ENCODE measurements around the gene SFTPB. TPM values are rescaled to one million over a fixed set of nuclear protein-coding genes. Genes with fewer than 3 reads are reported as not detected.

The SFTPB gene
- total and polyA plus RNA-seq, 11 donors: 0.23 to 0.83 TPM; not detected in 9

DNA sequence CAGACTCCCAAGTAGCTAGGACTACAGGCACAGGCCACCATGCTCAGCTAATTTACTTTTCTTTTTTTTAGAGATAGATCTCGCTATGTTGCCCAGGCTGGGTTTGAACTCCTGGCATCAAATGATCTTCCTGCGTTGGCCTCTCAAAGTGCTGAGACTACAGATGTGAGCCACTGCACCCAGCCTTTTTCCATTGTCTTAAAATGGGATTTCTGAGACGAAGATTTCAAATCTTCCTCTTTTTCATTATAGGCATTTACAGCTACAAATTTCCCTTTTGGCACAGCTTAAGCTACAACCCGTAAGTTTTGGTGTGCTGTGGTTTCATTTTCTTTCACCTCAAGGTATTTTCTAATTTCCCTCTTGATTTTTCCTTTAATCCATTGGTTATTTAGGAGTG, 34.8 kb upstream of the SFTPB start:
- Histone ChIP-seq H3K27ac (peak overlapping the region in 2 of 12 donors; percentile 15 to 94), H3K9me3 (no peaks in the 10 kb centered on the region), H3K4me1 (peaks cover 0 to 67% (median 14%) of the 10 kb centered on the region in 12 donors), H3K36me3 (no peaks in the 10 kb centered on the region), H3K4me3 (no peak overlapping the region), H3K27me3 (no peaks in the 10 kb centered on the region)
- no peak for ATAC-seq
- intact Hi-C loops (cut with DNase I): loop anchor here in 1 of 10 donors (10.0 kb wide), 1 partner anchor 58 kb away; no protein-coding TSS in a partner anchor
- TF ChIP-seq, protein P1, sequence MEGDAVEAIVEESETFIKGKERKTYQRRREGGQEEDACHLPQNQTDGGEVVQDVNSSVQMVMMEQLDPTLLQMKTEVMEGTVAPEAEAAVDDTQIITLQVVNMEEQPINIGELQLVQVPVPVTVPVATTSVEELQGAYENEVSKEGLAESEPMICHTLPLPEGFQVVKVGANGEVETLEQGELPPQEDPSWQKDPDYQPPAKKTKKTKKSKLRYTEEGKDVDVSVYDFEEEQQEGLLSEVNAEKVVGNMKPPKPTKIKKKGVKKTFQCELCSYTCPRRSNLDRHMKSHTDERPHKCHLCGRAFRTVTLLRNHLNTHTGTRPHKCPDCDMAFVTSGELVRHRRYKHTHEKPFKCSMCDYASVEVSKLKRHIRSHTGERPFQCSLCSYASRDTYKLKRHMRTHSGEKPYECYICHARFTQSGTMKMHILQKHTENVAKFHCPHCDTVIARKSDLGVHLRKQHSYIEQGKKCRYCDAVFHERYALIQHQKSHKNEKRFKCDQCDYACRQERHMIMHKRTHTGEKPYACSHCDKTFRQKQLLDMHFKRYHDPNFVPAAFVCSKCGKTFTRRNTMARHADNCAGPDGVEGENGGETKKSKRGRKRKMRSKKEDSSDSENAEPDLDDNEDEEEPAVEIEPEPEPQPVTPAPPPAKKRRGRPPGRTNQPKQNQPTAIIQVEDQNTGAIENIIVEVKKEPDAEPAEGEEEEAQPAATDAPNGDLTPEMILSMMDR (IDR thresholded peaks at IDR 0.05): no peak
- TF ChIP-seq POLR2A (IDR thresholded peaks at IDR 0.05): no peak
- DNase-seq: no peak
- WGBS, 4 donors: 83 to 91% (median 87%) methylated on average over 4 of the region's 4 CpGs

DNA sequence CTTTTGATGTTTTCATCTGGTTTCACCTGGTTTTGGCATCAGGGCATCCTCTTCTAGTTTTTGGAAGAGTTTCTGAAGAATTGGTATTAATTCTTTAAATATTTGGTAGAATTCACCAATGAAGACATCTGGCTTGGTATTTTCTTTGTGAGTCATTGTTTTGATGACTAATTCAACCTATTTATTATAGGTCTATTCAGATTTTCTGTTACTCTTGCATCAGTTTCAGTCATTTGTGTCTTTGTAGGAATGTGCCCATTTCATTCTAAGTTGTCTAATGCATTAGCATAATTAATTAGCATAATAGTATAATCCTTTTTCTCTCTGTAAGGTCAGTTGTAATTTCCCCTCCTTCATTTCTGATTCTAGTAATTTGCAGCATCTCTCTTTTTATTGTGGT, 34.2 kb upstream of the SFTPB start:
- ATAC-seq: no peak
- H3K4me1 ChIP-seq: peaks cover 0 to 61% (median 9%) of the 10 kb centered on the region in 12 donors
- TF ChIP-seq, protein P1 (IDR thresholded peaks at IDR 0.05): no peak
- TF ChIP-seq POLR2A (IDR thresholded peaks at IDR 0.05): no peak
- intact Hi-C loops (cut with DNase I): loop anchor here in 1 of 10 donors (10.0 kb wide), 1 partner anchor 57 kb away; no protein-coding TSS in a partner anchor
- H3K36me3 ChIP-seq: no peaks in the 10 kb centered on the region
- peak overlapping the region in 1 of 12 donors; percentile 94 for H3K27ac ChIP-seq
- DNase-seq: no peak
- H3K27me3 ChIP-seq: no peaks in the 10 kb centered on the region
- H3K9me3 ChIP-seq: no peaks in the 10 kb centered on the region
- H3K4me3 ChIP-seq: no peak overlapping the region

DNA sequence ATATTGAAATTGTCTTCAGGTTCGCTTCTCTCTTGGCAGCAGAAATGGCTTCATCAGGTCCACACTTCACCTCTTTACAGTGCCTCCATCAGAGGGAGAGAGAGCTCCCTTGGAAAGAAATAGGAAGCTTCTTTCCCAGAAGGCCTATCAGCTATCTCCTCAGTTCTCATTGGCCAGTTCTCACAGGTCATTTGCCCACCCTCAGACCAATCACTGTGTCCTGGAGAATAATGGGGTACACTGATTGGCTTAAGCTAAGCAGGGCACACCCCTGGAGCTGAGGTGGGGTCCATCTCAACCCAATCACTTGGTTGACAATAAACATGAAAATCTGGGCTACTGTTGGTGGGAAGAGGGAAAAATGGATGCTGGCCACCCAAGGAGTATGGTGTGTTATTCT, 31.3 kb upstream of the SFTPB start:
- Histone ChIP-seq H3K9me3 (no peaks in the 10 kb centered on the region), H3K4me3 (no peak overlapping the region), H3K36me3 (no peaks in the 10 kb centered on the region), H3K4me1 (peaks cover 0 to 35% (median 0%) of the 10 kb centered on the region in 12 donors), H3K27me3 (no peaks in the 10 kb centered on the region), H3K27ac (peak overlapping the region in 1 of 12 donors; percentile 40)
- ATAC-seq (no peak), DNase-seq (no peak)
- TF ChIP-seq, protein P1 (IDR thresholded peaks at IDR 0.05): no peak
- TF ChIP-seq POLR2A (IDR thresholded peaks at IDR 0.05): no peak
- WGBS, 4 donors: 92 to 100% (median 98%) methylated on average over 1 of the region's 1 CpG
- intact Hi-C loops (cut with DNase I): no loop called here

DNA sequence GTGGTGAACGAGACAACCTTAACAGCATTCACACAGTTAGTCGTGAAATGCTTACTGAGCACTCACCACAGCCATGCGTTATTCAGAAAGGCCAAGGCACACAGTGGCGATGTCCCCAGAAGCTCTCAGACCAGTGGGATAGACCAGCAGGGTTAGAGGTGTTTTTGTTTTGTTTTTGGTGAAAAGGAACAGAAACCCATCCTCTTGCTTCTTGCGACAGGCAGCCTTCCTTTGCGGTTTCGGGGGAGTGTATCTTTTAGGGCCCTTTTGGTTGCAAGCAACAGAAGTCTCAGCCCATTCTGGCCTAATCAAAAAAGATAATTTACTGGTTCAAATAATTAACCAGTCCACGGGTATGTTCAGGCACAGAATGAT, 30.9 kb upstream of the SFTPB start:
- Histone ChIP-seq H3K4me3 (peak overlapping the region in 1 of 12 donors; percentile 13), H3K9me3 (no peaks in the 10 kb centered on the region), H3K36me3 (no peaks in the 10 kb centered on the region), H3K27me3 (no peaks in the 10 kb centered on the region), H3K27ac (peak overlapping the region in 1 of 12 donors; percentile 46), H3K4me1 (peaks cover 0 to 31% (median 0%) of the 10 kb centered on the region in 12 donors)
- intact Hi-C loops (cut with DNase I): no loop called here
- no peak for TF ChIP-seq POLR2A (IDR thresholded peaks at IDR 0.05)
- TF ChIP-seq, protein P1 (IDR thresholded peaks at IDR 0.05): no peak
- WGBS, 4 donors: 72 to 91% (median 88%) methylated on average over 8 of the region's 8 CpGs
- DNase-seq (no peak), ATAC-seq (no peak)

Data from heart left ventricle (tissue), 16 donors.